ENCODE measurements around the gene WDR77.

Gene WDR77

GRCh38 chr1:111424281-111424680 is 24.8 kb downstream of the WDR77 start:
- FAIRE-seq = no peak

- no peak for FAIRE-seq
These were observed 26.3 kb downstream of the WDR77 start for GRCh38 chr1:111422546-111423391.

- FAIRE-seq = no peak
These were observed 28.7 kb downstream of the WDR77 start for GRCh38 chr1:111420377-111420776.

GRCh38 chr1:111419037-111419436 is 30.0 kb downstream of the WDR77 start:
- no peak for FAIRE-seq

GRCh38 chr1:111417755-111418154 is 31.3 kb downstream of the WDR77 start:
- FAIRE-seq = no peak

- FAIRE-seq = no peak
These were observed 33.6 kb downstream of the WDR77 start for GRCh38 chr1:111415461-111415860.

- FAIRE-seq = no peak
These were observed 34.3 kb downstream of the WDR77 start for GRCh38 chr1:111414756-111415155.

GRCh38 chr1:111412839-111413238 is 36.2 kb downstream of the WDR77 start:
- no peak for FAIRE-seq

- FAIRE-seq = no peak
These were observed 41.8 kb downstream of the WDR77 start for GRCh38 chr1:111407301-111407700.

- FAIRE-seq = no peak
These were observed 42.7 kb downstream of the WDR77 start for GRCh38 chr1:111406321-111406768.

GRCh38 chr1:111404588-111404987 is 44.5 kb downstream of the WDR77 start:
- FAIRE-seq = no peak

- no peak for FAIRE-seq
These were observed 47.0 kb downstream of the WDR77 start for GRCh38 chr1:111402083-111402482.

GRCh38 chr1:111399792-111400610 is 49.1 kb downstream of the WDR77 start:
- FAIRE-seq = no peak

GRCh38 chr1:111392460-111392945 is 56.6 kb downstream of the WDR77 start:
- no peak for FAIRE-seq

- FAIRE-seq = no peak
These were observed 57.0 kb downstream of the WDR77 start for GRCh38 chr1:111392042-111392441.
